ENCODE results near the gene FOSL2. TPM values are rescaled to one million over a fixed set of nuclear protein-coding genes. Genes with fewer than 3 reads are reported as not detected.

The FOSL2 gene
- total RNA-seq, 2 donors from 2014 or later = 1.4 to 3.8 TPM

GRCh38 chr2:28352104-28352503, 40.6 kb upstream of the FOSL2 start:
- no peaks in the 10 kb centered on the region for H3K4me1 ChIP-seq (ENCODE audit: control insufficient read depth, insufficient read depth, low read length)
- H3K9me3 Mint-ChIP-seq = no peaks in the 10 kb centered on the region
- H3K9ac ChIP-seq (ENCODE audit: extremely low read depth, low read length, poor library complexity, severe bottlenecking) = no peak overlapping the region
- no peak overlapping the region for H3K27ac ChIP-seq (ENCODE audit: low read depth, low read length)
- no peak for TF ChIP-seq CTCF (conservative IDR thresholded peaks at IDR 0.05)
- no peaks in the 10 kb centered on the region for H3K9me3 ChIP-seq (ENCODE audit: control insufficient read depth, low read length)
- no peaks in the 10 kb centered on the region for H3K36me3 ChIP-seq (ENCODE audit: control insufficient read depth, insufficient read depth, low read length)
- no peaks in the 10 kb centered on the region for H3K4me1 Mint-ChIP-seq
- no peaks in the 10 kb centered on the region for H3K36me3 Mint-ChIP-seq (ENCODE audit: low read depth)
- H3K4me3 ChIP-seq (ENCODE audit: low read length) = no peak overlapping the region
- no peak overlapping the region for H3K4me3 Mint-ChIP-seq
- DNase-seq = no peak
- no peaks in the 10 kb centered on the region for H3K27me3 Mint-ChIP-seq (ENCODE audit: insufficient read depth)
- WGBS, 2 experiments (ENCODE audit: insufficient coverage in 1 of 2, insufficient read length in 1 of 2) = 94 to 100% methylated on average over 2 to 5 of the region's 5 CpGs
- no peak overlapping the region for H3K27ac Mint-ChIP-seq
- no peaks in the 10 kb centered on the region for H3K27me3 ChIP-seq (ENCODE audit: control insufficient read depth, insufficient read depth, low read length, poor library complexity, severe bottlenecking)

GRCh38 chr2:28352610-28353195, 40.0 kb upstream of the FOSL2 start:
- Mint-ChIP-seq H3K36me3 (ENCODE audit: low read depth) (no peaks in the 10 kb centered on the region), H3K4me3 (no peak overlapping the region), H3K27me3 (ENCODE audit: insufficient read depth) (no peaks in the 10 kb centered on the region), H3K9me3 (no peaks in the 10 kb centered on the region), H3K27ac (no peak overlapping the region), H3K4me1 (no peaks in the 10 kb centered on the region)
- Histone ChIP-seq H3K36me3 (ENCODE audit: control insufficient read depth, insufficient read depth, low read length) (no peaks in the 10 kb centered on the region), H3K4me1 (ENCODE audit: control insufficient read depth, insufficient read depth, low read length) (no peaks in the 10 kb centered on the region), H3K27me3 (ENCODE audit: control insufficient read depth, insufficient read depth, low read length, poor library complexity, severe bottlenecking) (no peaks in the 10 kb centered on the region), H3K9ac (ENCODE audit: extremely low read depth, low read length, poor library complexity, severe bottlenecking) (no peak overlapping the region), H3K4me3 (ENCODE audit: low read length) (no peak overlapping the region), H3K27ac (ENCODE audit: low read depth, low read length) (no peak overlapping the region), H3K9me3 (ENCODE audit: control insufficient read depth, low read length) (no peaks in the 10 kb centered on the region)
- WGBS, 2 experiments (ENCODE audit: insufficient coverage in 1 of 2, insufficient read length in 1 of 2) = 84 to 85% methylated on average over 11 to 16 of the region's 16 CpGs
- no peak for TF ChIP-seq CTCF (conservative IDR thresholded peaks at IDR 0.05)
- no peak for DNase-seq

GRCh38 chr2:28354920-28355520, 37.6 kb upstream of the FOSL2 start:
- Histone ChIP-seq H3K9ac (ENCODE audit: extremely low read depth, low read length, poor library complexity, severe bottlenecking) (no peak overlapping the region), H3K9me3 (ENCODE audit: control insufficient read depth, low read length) (no peaks in the 10 kb centered on the region), H3K27me3 (ENCODE audit: control insufficient read depth, insufficient read depth, low read length, poor library complexity, severe bottlenecking) (no peaks in the 10 kb centered on the region), H3K36me3 (ENCODE audit: control insufficient read depth, insufficient read depth, low read length) (no peaks in the 10 kb centered on the region), H3K4me1 (ENCODE audit: control insufficient read depth, insufficient read depth, low read length) (no peaks in the 10 kb centered on the region), H3K4me3 (ENCODE audit: low read length) (no peak overlapping the region), H3K27ac (ENCODE audit: low read depth, low read length) (no peak overlapping the region)
- Mint-ChIP-seq H3K27me3 (ENCODE audit: insufficient read depth) (no peaks in the 10 kb centered on the region), H3K4me1 (peaks cover 6% of the 10 kb centered on the region), H3K9me3 (no peaks in the 10 kb centered on the region), H3K27ac (no peak overlapping the region), H3K4me3 (no peak overlapping the region), H3K36me3 (ENCODE audit: low read depth) (no peaks in the 10 kb centered on the region)
- DNase-seq = no peak
- no peak for TF ChIP-seq CTCF (conservative IDR thresholded peaks at IDR 0.05)
- WGBS, 2 experiments (ENCODE audit: insufficient coverage in 1 of 2, insufficient read length in 1 of 2) = 92 to 100% methylated on average over 5 to 10 of the region's 10 CpGs

Data from endodermal cell (in vitro differentiated cells).